Heart left ventricle (tissue), 16 donors: Measurements from ENCODE around the gene GALNT5. TPM values are rescaled to one million over a fixed set of nuclear protein-coding genes. Genes with fewer than 3 reads are reported as not detected.
"Not testable (repeated sequence)": the region's sequence is repeated elsewhere in the genome, so short reads cannot be mapped to it uniquely, and the experiment has no call there.

Experiments
- ATAC-seq, 4 donors: fragments of 200-7000 bp; cut with Tn5 transposase; one replicate each; pipeline ENCODE4 v1.9.1; 2020 to 2022; ENCODE audit warnings: moderate library complexity in 4 of 4, mild to moderate bottlenecking in 3 of 4, moderate number of reproducible peaks in 1 of 4
- DNase-seq, 5 donors: peaks; one replicate each; pipeline ENCODE4 v3.0.0-alpha.2; 2020
- H3K27ac ChIP-seq, 12 donors: fragments of 200-600 bp; sonication (generic) in 4 of 12; one replicate each; pipeline versions ENCODE4 v1.5.0 to v1.8.0; 2016 to 2022; ENCODE audit warnings: mild to moderate bottlenecking in 2 of 12
- H3K27me3 ChIP-seq, 9 donors: fragments of 200-600 bp; sonication (generic) in 2 of 9; one replicate each; pipeline versions ENCODE4 v1.5.1 to v1.8.0; 2016 to 2022; ENCODE audit warnings: mild to moderate bottlenecking in 3 of 9
- H3K36me3 ChIP-seq, 9 donors: fragments of 200-600 bp; sonication (generic) in 2 of 9; one replicate each; pipeline versions ENCODE4 v1.5.0 to v1.8.0; 2018 to 2022; ENCODE audit warnings: mild to moderate bottlenecking in 2 of 9
- H3K4me1 ChIP-seq, 12 donors: fragments of 200-600 bp; sonication (generic) in 4 of 12; one replicate each; pipeline versions ENCODE4 v1.5.0 to v1.8.0; 2016 to 2022; ENCODE audit warnings: mild to moderate bottlenecking in 3 of 12
- H3K4me3 ChIP-seq, 12 donors: fragments of 200-600 bp; sonication (generic) in 4 of 12; one replicate each; pipeline versions ENCODE4 v1.5.0 to v1.8.0; 2017 to 2022; ENCODE audit warnings: mild to moderate bottlenecking in 9 of 12, moderate library complexity in 4 of 12
- H3K9me3 ChIP-seq, 12 donors: fragments of 200-600 bp; sonication (generic) in 4 of 12; one replicate each; pipeline versions ENCODE4 v1.5.0 to v1.8.0; 2016 to 2022; ENCODE audit warnings: mild to moderate bottlenecking in 1 of 12
- CTCF ChIP-seq, 12 donors: fragments of 200-600 bp; sonication (generic) in 4 of 12; IDR thresholded peaks; one replicate each; pipeline versions ENCODE4 v1.5.0 to v1.8.0; 2018 to 2022; ENCODE audit warnings: antibody characterized with exemption in 12 of 12, mild to moderate bottlenecking in 5 of 12
- POLR2A ChIP-seq, 2 donors: fragments of 450-650 bp; IDR thresholded peaks; one replicate each; pipeline ENCODE4 v1.6.1; 2017; ENCODE audit warnings: antibody characterized with exemption in 2 of 2, mild to moderate bottlenecking in 2 of 2, moderate library complexity in 2 of 2
- WGBS, 4 donors: extraction: QIAGEN DNeasy Blood & Tissue Kit in 2 of 4; methylation state at CpG; one replicate each; pipeline versions ENCODE4 v1.1.5 to v1.1.7; 2013 to 2018; 5-methylcytosine and 5-hydroxymethylcytosine counted together
- intact Hi-C, 10 donors: fragments of 100-400 bp; cut with DNase I; formaldehyde crosslinking; loops; one replicate each; pipeline versions ENCODE4 v1.11.1 to v1.14.2; 2022
- polyA plus RNA-seq, 2 donors: library from polyadenylated mRNA; stranded (reverse); fragments of 200-250 nt; gene quantifications; one replicate each; pipeline ENCODE4 v1.2.3, GENCODE V29; 2013
- total RNA-seq, 9 donors: library from RNA; depleted of rRNA in 2 of 9; stranded (reverse); fragments of >200 nt in 2 of 9; fragmentation: NEBNext Ultra II Directional in 3 of 9; extraction: Animal tissue kit (Norgen Biotek cat#: 25700) in 3 of 9; gene quantifications; one replicate each; pipeline versions ENCODE4 v1.1.0 to v1.2.4, GENCODE V29; 2016 to 2023
- donor health status: ischemic (EF 13 %, LVEDD 7.1; RV severe dilation, severe dysfunction).
- donor health status: healthy with polysubstance abuse.
- donor health status: DM: no; HTN: yes; CAD: no.
- donor health status: DM: no; HTN: no; CAD: no.
- donor health status: ischemic (EF 25% LVEDD 6.9; RV normal size, moderate dysfunction).
- donor health status: ischemic (EF 25% LVEDD 5.7; RV mildly dilated, moderate dysfunction).
- donor health status: healthy.
- donor health status: DM: yes; HTN: yes; CAD: no.
- donor health status: ischemic (EF 35%, LVEDD 5.7; RV mildly dilated, moderate dysfunction).
- donor health status: nonischemic (EF 11% LVEDD 7.7; RV severe dilation, severe dysfunction).
- donor health status: DM: yes; HTN: yes; CAD: no.
- donor health status: PGD.
- donor health status: ischemic (EF 29% LVEDD 5.4; RV normal size, mild dysfunction).
- donor health status: nonischemic (EF 23%, LVEDD 6.1; RV moderate dilation, normal function).

The GALNT5 gene
- total and polyA plus RNA-seq, 11 donors: 0.04 to 1.0 (median 0.16) TPM; not detected in 1

- no peak overlapping the region for H3K27ac ChIP-seq
- H3K36me3 ChIP-seq: no peaks in the 10 kb centered on the region
- DNase-seq (no peak), ATAC-seq (no peak)
- no peaks in the 10 kb centered on the region for H3K27me3 ChIP-seq
- WGBS, 4 donors: 91 to 95% (median 93%) methylated on average over 1 of the region's 1 CpG
- intact Hi-C loops: no loop called here
- H3K4me3 ChIP-seq: no peak overlapping the region
- no peaks in the 10 kb centered on the region for H3K4me1 ChIP-seq
- TF ChIP-seq POLR2A (IDR thresholded peaks at IDR 0.05) (no peak), CTCF (IDR thresholded peaks at IDR 0.05) (no peak)
- H3K9me3 ChIP-seq: peaks cover 0 to 7% (median 0%) of the 10 kb centered on the region in 12 donors
These were observed 14.2 kb downstream of the GALNT5 start for GRCh38 chr2:157271590-157272203.

GRCh38 chr2:157279311-157279710 is 21.8 kb downstream of the GALNT5 start:
- 67 to 87% (median 84%) methylated on average over 6 to 7 of the region's 7 CpGs for WGBS, 4 donors
- DNase-seq, H3K4me3 ChIP-seq, H3K4me1 ChIP-seq, H3K27ac ChIP-seq, intact Hi-C loops, ATAC-seq, H3K36me3 ChIP-seq, H3K27me3 ChIP-seq: not testable (repeated sequence)
- peaks cover 0 to 14% (median 0%) of the 10 kb centered on the region in 12 donors for H3K9me3 ChIP-seq

- Histone ChIP-seq H3K27ac (no peak overlapping the region), H3K36me3 (no peaks in the 10 kb centered on the region), H3K4me1 (no peaks in the 10 kb centered on the region), H3K4me3 (no peak overlapping the region), H3K27me3 (no peaks in the 10 kb centered on the region), H3K9me3 (peaks cover 0 to 9% (median 0%) of the 10 kb centered on the region in 12 donors)
- intact Hi-C loops: no loop called here
- TF ChIP-seq CTCF (IDR thresholded peaks at IDR 0.05) (no peak), POLR2A (IDR thresholded peaks at IDR 0.05) (no peak)
- ATAC-seq: no peak
- DNase-seq: no peak
- WGBS, 4 donors: 92 to 96% (median 94%) methylated on average over 6 of the region's 6 CpGs
These were observed 23.8 kb downstream of the GALNT5 start for GRCh38 chr2:157281316-157281715.

GRCh38 chr2:157283468-157283867 is 26.0 kb downstream of the GALNT5 start:
- 62 to 77% (median 72%) methylated on average over 2 of the region's 2 CpGs for WGBS, 4 donors
- TF ChIP-seq CTCF (IDR thresholded peaks at IDR 0.05): no peak
- TF ChIP-seq POLR2A (IDR thresholded peaks at IDR 0.05): no peak

GRCh38 chr2:157287160-157287559 is 29.7 kb downstream of the GALNT5 start:
- intact Hi-C loops: no loop called here
- ATAC-seq (no peak), DNase-seq (no peak)
- no peaks in the 10 kb centered on the region for H3K4me1 ChIP-seq
- H3K9me3 ChIP-seq: no peaks in the 10 kb centered on the region
- H3K36me3 ChIP-seq: no peaks in the 10 kb centered on the region
- TF ChIP-seq CTCF (IDR thresholded peaks at IDR 0.05) (no peak), POLR2A (IDR thresholded peaks at IDR 0.05) (no peak)
- 89 to 94% (median 92%) methylated on average over 1 of the region's 1 CpG for WGBS, 4 donors
- no peak overlapping the region for H3K27ac ChIP-seq
- H3K4me3 ChIP-seq: no peak overlapping the region
- H3K27me3 ChIP-seq: no peaks in the 10 kb centered on the region

More at GRCh38 chr2:157283468-157283867, 26.0 kb downstream of the GALNT5 start:
- intact Hi-C loops: no loop called here
- no peak overlapping the region for H3K27ac ChIP-seq
- H3K27me3 ChIP-seq: no peaks in the 10 kb centered on the region
- ATAC-seq (no peak), DNase-seq (no peak)
- H3K4me1 ChIP-seq: no peaks in the 10 kb centered on the region
- H3K9me3 ChIP-seq: peaks cover 0 to 9% (median 0%) of the 10 kb centered on the region in 12 donors
- no peak overlapping the region for H3K4me3 ChIP-seq
- no peaks in the 10 kb centered on the region for H3K36me3 ChIP-seq
